Subcutaneous abdominal adipose tissue (tissue), 5 donors: ENCODE results near the gene VAPA.

Experiments
- H3K27ac ChIP-seq: one replicate; pipeline ENCODE4 v1.7.0; 2013; ENCODE audit warnings: low read depth, mild to moderate bottlenecking, inconsistent platforms, low read length, moderate library complexity
- H3K27me3 ChIP-seq, 5 donors: one replicate each; pipeline ENCODE4 v1.7.0; 2013; ENCODE audit warnings: low read length in 5 of 5, inconsistent platforms in 1 of 5; ENCODE audit not compliant: control insufficient read depth in 5 of 5, insufficient read depth in 4 of 5
- H3K36me3 ChIP-seq, 5 donors: one replicate each; pipeline ENCODE4 v1.7.0; 2013; ENCODE audit warnings: low read length in 5 of 5; ENCODE audit not compliant: control insufficient read depth in 5 of 5, insufficient read depth in 5 of 5
- H3K4me1 ChIP-seq, 5 donors: one replicate each; pipeline ENCODE4 v1.7.0; 2013; ENCODE audit warnings: low read length in 5 of 5, mild to moderate bottlenecking in 3 of 5, moderate library complexity in 1 of 5; ENCODE audit not compliant: control insufficient read depth in 5 of 5, insufficient read depth in 5 of 5
- H3K4me3 ChIP-seq, 5 donors: one replicate each; pipeline ENCODE4 v1.7.0; 2013; ENCODE audit warnings: low read length in 5 of 5, low read depth in 1 of 5
- H3K9ac ChIP-seq, 5 donors: one replicate each; pipeline ENCODE4 v1.7.0; 2013; ENCODE audit warnings: low read length in 5 of 5, mild to moderate bottlenecking in 4 of 5, moderate library complexity in 3 of 5
- H3K9me3 ChIP-seq, 5 donors: one replicate each; pipeline ENCODE4 v1.7.0; 2013; ENCODE audit warnings: low read length in 5 of 5; ENCODE audit not compliant: control insufficient read depth in 5 of 5
- donor health status: healthy.
- donor health status: healthy.
- donor health status: healthy.
- donor health status: healthy.
- donor health status: healthy.

The VAPA gene

GRCh38 chr18:9872823-9873222 is 41.0 kb upstream of the VAPA start:
- no peaks in the 10 kb centered on the region for H3K36me3 ChIP-seq

GRCh38 chr18:9874728-9875127 is 39.1 kb upstream of the VAPA start:
- no peak overlapping the region for H3K4me3 ChIP-seq
- H3K36me3 ChIP-seq = no peaks in the 10 kb centered on the region
- H3K9ac ChIP-seq = no peak overlapping the region
- no peaks in the 10 kb centered on the region for H3K27me3 ChIP-seq
- H3K27ac ChIP-seq = no peak overlapping the region
- no peaks in the 10 kb centered on the region for H3K9me3 ChIP-seq
- H3K4me1 ChIP-seq = peaks cover 0 to 16% (median 6%) of the 10 kb centered on the region in 5 donors

More at GRCh38 chr18:9872823-9873222, 41.0 kb upstream of the VAPA start:
- no peak overlapping the region for H3K4me3 ChIP-seq
- no peak overlapping the region for H3K9ac ChIP-seq
- H3K4me1 ChIP-seq = peaks cover 0 to 19% (median 7%) of the 10 kb centered on the region in 5 donors
- no peak overlapping the region for H3K27ac ChIP-seq
- no peaks in the 10 kb centered on the region for H3K27me3 ChIP-seq
- no peaks in the 10 kb centered on the region for H3K9me3 ChIP-seq

- Histone ChIP-seq H3K27ac (peak overlapping the region; percentile 69), H3K4me3 (peak overlapping the region in 4 of 5 donors; percentile 52 to 74 (median 62)), H3K4me1 (peaks cover 0 to 8% (median 6%) of the 10 kb centered on the region in 5 donors), H3K27me3 (no peaks in the 10 kb centered on the region), H3K36me3 (no peaks in the 10 kb centered on the region), H3K9me3 (no peaks in the 10 kb centered on the region), H3K9ac (peak overlapping the region in 1 of 5 donors; percentile 56)
Observed at GRCh38 chr18:9876212-9876866, 37.5 kb upstream of the VAPA start.

GRCh38 chr18:9876867-9877654 is 36.8 kb upstream of the VAPA start:
- Histone ChIP-seq H3K9ac (peak overlapping the region in 2 of 5 donors; percentile 32 to 56), H3K27ac (peak overlapping the region; percentile 69), H3K4me3 (peak overlapping the region; percentile 52 to 74 (median 57))

GRCh38 chr18:9877655-9878014 is 36.2 kb upstream of the VAPA start:
- Histone ChIP-seq H3K4me3 (peak overlapping the region; percentile 52 to 74 (median 57)), H3K36me3 (no peaks in the 10 kb centered on the region), H3K9me3 (no peaks in the 10 kb centered on the region), H3K27me3 (no peaks in the 10 kb centered on the region), H3K4me1 (peaks cover 0 to 8% (median 6%) of the 10 kb centered on the region in 5 donors), H3K9ac (peak overlapping the region in 2 of 5 donors; percentile 32 to 56), H3K27ac (peak overlapping the region; percentile 69)

More at GRCh38 chr18:9876867-9877654, 36.8 kb upstream of the VAPA start:
- H3K27me3 ChIP-seq = no peaks in the 10 kb centered on the region
- H3K9me3 ChIP-seq = no peaks in the 10 kb centered on the region
- H3K4me1 ChIP-seq = peaks cover 0 to 8% (median 6%) of the 10 kb centered on the region in 5 donors
- no peaks in the 10 kb centered on the region for H3K36me3 ChIP-seq

GRCh38 chr18:9878095-9878494 is 35.7 kb upstream of the VAPA start:
- H3K4me3 ChIP-seq = no peak overlapping the region
- H3K27me3 ChIP-seq = no peaks in the 10 kb centered on the region
- H3K36me3 ChIP-seq = no peaks in the 10 kb centered on the region
- no peak overlapping the region for H3K9ac ChIP-seq
- peaks cover 0 to 8% (median 6%) of the 10 kb centered on the region in 5 donors for H3K4me1 ChIP-seq
- H3K27ac ChIP-seq = no peak overlapping the region
- H3K9me3 ChIP-seq = no peaks in the 10 kb centered on the region

- Histone ChIP-seq H3K9ac (no peak overlapping the region), H3K4me1 (peaks cover 0 to 8% (median 6%) of the 10 kb centered on the region in 5 donors), H3K27me3 (no peaks in the 10 kb centered on the region), H3K27ac (no peak overlapping the region), H3K4me3 (no peak overlapping the region), H3K36me3 (no peaks in the 10 kb centered on the region), H3K9me3 (no peaks in the 10 kb centered on the region)
Observed at GRCh38 chr18:9878783-9879242, 35.0 kb upstream of the VAPA start.

GRCh38 chr18:9884090-9884489 is 29.7 kb upstream of the VAPA start:
- Histone ChIP-seq H3K36me3 (no peaks in the 10 kb centered on the region), H3K4me1 (no peaks in the 10 kb centered on the region), H3K9ac (no peak overlapping the region), H3K4me3 (no peak overlapping the region), H3K27me3 (no peaks in the 10 kb centered on the region), H3K9me3 (no peaks in the 10 kb centered on the region), H3K27ac (no peak overlapping the region)

GRCh38 chr18:9884532-9885140 is 29.2 kb upstream of the VAPA start:
- H3K27me3 ChIP-seq = no peaks in the 10 kb centered on the region
- no peaks in the 10 kb centered on the region for H3K4me1 ChIP-seq
- no peak overlapping the region for H3K4me3 ChIP-seq
- H3K9ac ChIP-seq = no peak overlapping the region
- no peaks in the 10 kb centered on the region for H3K36me3 ChIP-seq
- no peaks in the 10 kb centered on the region for H3K9me3 ChIP-seq
- H3K27ac ChIP-seq = no peak overlapping the region
